Fibroblast of lung (primary cell): ENCODE data around the gene ANKS1A.

ENCODE experiments used
- EZH2 ChIP-seq: IDR thresholded peaks from 2 replicates; pipeline ENCODE4 v1.5.1; 2012; ENCODE audit warnings: low read length, control low read depth, mild to moderate bottlenecking; ENCODE audit errors: missing control alignments
- TF ChIP-seq, protein P1 (sequence below), 2 donors: IDR thresholded peaks in 1 of 2; conservative IDR thresholded peaks in 1 of 2; 1 replicate in 1 of 2; 2 replicates in 1 of 2; pipeline ENCODE4 v1.5.1; 2011 to 2012; ENCODE audit warnings: low read length in 2 of 2, control low read depth in 1 of 2, inconsistent platforms in 1 of 2, low read depth in 1 of 2, mild to moderate bottlenecking in 1 of 2

DNA sequence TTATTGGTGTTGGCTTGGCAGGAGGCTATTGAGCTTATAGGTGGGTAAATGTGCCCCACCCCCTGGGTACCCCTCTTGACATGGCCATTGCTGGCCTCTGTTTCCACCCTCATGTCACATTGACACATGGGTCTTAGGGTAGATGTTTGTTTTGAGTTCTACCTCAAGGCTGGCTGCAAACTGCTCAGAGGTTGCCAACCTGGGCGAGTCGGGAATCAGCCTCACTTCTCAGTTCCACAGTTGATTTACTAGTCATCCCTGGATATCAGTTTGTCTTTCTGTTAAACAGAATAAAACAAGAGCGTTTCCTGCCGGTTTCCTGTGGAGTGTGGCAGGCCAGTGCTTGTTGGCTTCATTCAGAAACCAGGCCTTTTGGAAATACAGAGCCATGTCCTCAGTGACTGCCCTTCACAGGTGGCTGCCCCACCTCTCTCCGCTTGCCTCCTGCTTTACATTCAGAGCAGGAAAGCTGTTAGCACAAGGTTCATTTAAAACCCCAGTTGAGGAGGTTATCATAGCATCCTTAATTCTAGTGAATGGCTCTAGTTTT is 146.5 kb downstream of the ANKS1A start:
- TF ChIP-seq, protein P1, sequence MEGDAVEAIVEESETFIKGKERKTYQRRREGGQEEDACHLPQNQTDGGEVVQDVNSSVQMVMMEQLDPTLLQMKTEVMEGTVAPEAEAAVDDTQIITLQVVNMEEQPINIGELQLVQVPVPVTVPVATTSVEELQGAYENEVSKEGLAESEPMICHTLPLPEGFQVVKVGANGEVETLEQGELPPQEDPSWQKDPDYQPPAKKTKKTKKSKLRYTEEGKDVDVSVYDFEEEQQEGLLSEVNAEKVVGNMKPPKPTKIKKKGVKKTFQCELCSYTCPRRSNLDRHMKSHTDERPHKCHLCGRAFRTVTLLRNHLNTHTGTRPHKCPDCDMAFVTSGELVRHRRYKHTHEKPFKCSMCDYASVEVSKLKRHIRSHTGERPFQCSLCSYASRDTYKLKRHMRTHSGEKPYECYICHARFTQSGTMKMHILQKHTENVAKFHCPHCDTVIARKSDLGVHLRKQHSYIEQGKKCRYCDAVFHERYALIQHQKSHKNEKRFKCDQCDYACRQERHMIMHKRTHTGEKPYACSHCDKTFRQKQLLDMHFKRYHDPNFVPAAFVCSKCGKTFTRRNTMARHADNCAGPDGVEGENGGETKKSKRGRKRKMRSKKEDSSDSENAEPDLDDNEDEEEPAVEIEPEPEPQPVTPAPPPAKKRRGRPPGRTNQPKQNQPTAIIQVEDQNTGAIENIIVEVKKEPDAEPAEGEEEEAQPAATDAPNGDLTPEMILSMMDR (conservative IDR thresholded peaks at IDR 0.05 in 1 of 2, IDR thresholded peaks at IDR 0.05 in 1 of 2; ENCODE audit: low read depth in 1 of 2, low read length in 2 of 2): no peak
- no peak for TF ChIP-seq EZH2
